Prostate gland (tissue), 2 donors: ENCODE data around the gene DLST. TPM values are rescaled to one million over a fixed set of nuclear protein-coding genes. Genes with fewer than 3 reads are reported as not detected.
"Not testable (repeated sequence)": the region's sequence is repeated elsewhere in the genome, so short reads cannot be mapped to it uniquely, and the experiment has no call there.

Source experiments
- DNase-seq: peaks from one replicate; pipeline ENCODE4 v3.0.0-alpha.2; 2019; ENCODE audit warnings: low spot score
- H3K27ac ChIP-seq, 2 donors: fragments of 200-600 bp; sonication (generic); 2 replicates each; pipeline ENCODE4 v1.5.1; 2017 to 2019
- H3K27me3 ChIP-seq: fragments of 200-600 bp; sonication (generic); replicated peaks from 2 replicates; pipeline ENCODE4 v1.5.1; 2019; ENCODE audit not compliant: insufficient read depth
- H3K36me3 ChIP-seq, 2 donors: fragments of 200-600 bp; sonication (generic); 1 replicate in 1 of 2; 2 replicates in 1 of 2; pipeline versions ENCODE4 v1.5.1 to v1.8.1; 2017 to 2019
- H3K4me1 ChIP-seq: fragments of 200-600 bp; sonication (generic); replicated peaks from 2 replicates; pipeline ENCODE4 v1.5.1; 2019
- H3K4me3 ChIP-seq, 2 donors: fragments of 200-600 bp; sonication (generic); 2 replicates each; pipeline ENCODE4 v1.5.1; 2017 to 2019
- H3K9me3 ChIP-seq: fragments of 200-600 bp; sonication (generic); 2 replicates; pipeline ENCODE4 v1.5.1; 2017
- CTCF ChIP-seq, 4 experiments: fragments of 200-600 bp in 2 of 4; fragments of 450-650 bp in 2 of 4; sonication (generic) in 2 of 4; IDR thresholded peaks; 1 replicate in 3 of 4; 2 replicates in 1 of 4; pipeline ENCODE4 v1.5.1; 2016 to 2019; ENCODE audit warnings: antibody characterized with exemption in 4 of 4, mild to moderate bottlenecking in 2 of 4, moderate library complexity in 2 of 4
- POLR2A ChIP-seq: fragments of 450-650 bp; IDR thresholded peaks from one replicate; pipeline ENCODE4 v1.6.1; 2016; ENCODE audit warnings: antibody characterized with exemption, mild to moderate bottlenecking
- POLR2AphosphoS5 ChIP-seq: sonication (generic); formaldehyde crosslinking; IDR thresholded peaks from one replicate; pipeline ENCODE4 v1.6.1; 2017; ENCODE audit warnings: antibody characterized with exemption
- WGBS: methylation state at CpG from one replicate; pipeline ENCODE4 v1.1.5; 2018; 5-methylcytosine and 5-hydroxymethylcytosine counted together
- intact Hi-C: fragments of 100-400 bp; cut with DNase I; formaldehyde crosslinking; loops from one replicate; pipeline ENCODE4 v1.14.2; 2022
- total RNA-seq, 2 donors: library from RNA; depleted of rRNA; stranded (reverse); fragments of >200 nt; gene quantifications; one replicate each; pipeline ENCODE4 v1.1.0, GENCODE V29; 2016

Gene DLST
- total RNA-seq, 2 donors from 2014 or later = 44.9 to 93.0 TPM

- Histone ChIP-seq H3K27me3 (peaks cover 2% of the 10 kb centered on the region), H3K4me1 (no peaks in the 10 kb centered on the region), H3K27ac (no peak overlapping the region), H3K36me3 (no peaks in the 10 kb centered on the region), H3K4me3 (no peak overlapping the region), H3K9me3 (no peaks in the 10 kb centered on the region)
- TF ChIP-seq CTCF (IDR thresholded peaks at IDR 0.05) = no peak
- TF ChIP-seq POLR2A = no peak
- TF ChIP-seq POLR2AphosphoS5 = no peak
- 38% methylated on average over 6 of the region's 6 CpGs for WGBS
- DNase-seq = no peak
- intact Hi-C loops = no loop called here
Measured at GRCh38 chr14:74932401-74932901, 50.7 kb downstream of the DLST start.

GRCh38 chr14:74932936-74933335, 51.2 kb downstream of the DLST start:
- intact Hi-C loops, DNase-seq, H3K4me3 ChIP-seq, H3K4me1 ChIP-seq, H3K27me3 ChIP-seq, H3K9me3 ChIP-seq, H3K36me3 ChIP-seq, H3K27ac ChIP-seq: not testable (repeated sequence)
- WGBS = 76% methylated on average over 4 of the region's 4 CpGs

- TF ChIP-seq POLR2A = no peak
- Histone ChIP-seq H3K27ac (no peak overlapping the region), H3K4me3 (no peak overlapping the region), H3K36me3 (no peaks in the 10 kb centered on the region), H3K9me3 (no peaks in the 10 kb centered on the region), H3K4me1 (no peaks in the 10 kb centered on the region), H3K27me3 (peaks cover 2% of the 10 kb centered on the region)
- WGBS = 51% methylated on average over 4 of the region's 4 CpGs
- intact Hi-C loops = no loop called here
- no peak for DNase-seq
Measured at GRCh38 chr14:74934041-74934440, 52.3 kb downstream of the DLST start.

- no peak for DNase-seq
- intact Hi-C loops = no loop called here
- WGBS = 59% methylated on average over 26 of the region's 26 CpGs
- Histone ChIP-seq H3K27ac (no peak overlapping the region), H3K36me3 (no peaks in the 10 kb centered on the region), H3K27me3 (peaks cover 2% of the 10 kb centered on the region), H3K9me3 (no peaks in the 10 kb centered on the region), H3K4me3 (no peak overlapping the region), H3K4me1 (no peaks in the 10 kb centered on the region)
- TF ChIP-seq POLR2A = no peak
Measured at GRCh38 chr14:74934476-74935359, 53.0 kb downstream of the DLST start.

- no peak for DNase-seq
- TF ChIP-seq CTCF (IDR thresholded peaks at IDR 0.05) = no peak
- no peak for TF ChIP-seq POLR2AphosphoS5
- TF ChIP-seq POLR2A = no peak
- Histone ChIP-seq H3K36me3 (no peaks in the 10 kb centered on the region), H3K27me3 (peaks cover 2% of the 10 kb centered on the region), H3K4me3 (no peak overlapping the region), H3K27ac (no peak overlapping the region), H3K9me3 (no peaks in the 10 kb centered on the region), H3K4me1 (no peaks in the 10 kb centered on the region)
- WGBS = 80% methylated on average over 9 of the region's 9 CpGs
- intact Hi-C loops = no loop called here
Measured at GRCh38 chr14:74935360-74935680, 53.6 kb downstream of the DLST start.

GRCh38 chr14:74936151-74936550, 54.4 kb downstream of the DLST start:
- no peaks in the 10 kb centered on the region for H3K9me3 ChIP-seq
- H3K4me3 ChIP-seq = no peak overlapping the region
- no peaks in the 10 kb centered on the region for H3K4me1 ChIP-seq
- WGBS = 96% methylated on average over 11 of the region's 11 CpGs
- intact Hi-C loops = no loop called here
- TF ChIP-seq POLR2A (no peak), CTCF (IDR thresholded peaks at IDR 0.05) (no peak), POLR2AphosphoS5 (no peak)
- DNase-seq = no peak
- no peaks in the 10 kb centered on the region for H3K27me3 ChIP-seq
- H3K27ac ChIP-seq = no peak overlapping the region
- no peaks in the 10 kb centered on the region for H3K36me3 ChIP-seq
